GM19467 (cell line): ENCODE data around the gene BCL2L13.

Source experiments
- ATAC-seq: cut with Tn5 transposase; IDR thresholded peaks from one replicate; pipeline ENCODE4 v1.9.1; 2021; ENCODE audit warnings: mild to moderate bottlenecking, moderate library complexity; ENCODE audit not compliant: unreplicated experiment

BCL2L13 gene, protein sequence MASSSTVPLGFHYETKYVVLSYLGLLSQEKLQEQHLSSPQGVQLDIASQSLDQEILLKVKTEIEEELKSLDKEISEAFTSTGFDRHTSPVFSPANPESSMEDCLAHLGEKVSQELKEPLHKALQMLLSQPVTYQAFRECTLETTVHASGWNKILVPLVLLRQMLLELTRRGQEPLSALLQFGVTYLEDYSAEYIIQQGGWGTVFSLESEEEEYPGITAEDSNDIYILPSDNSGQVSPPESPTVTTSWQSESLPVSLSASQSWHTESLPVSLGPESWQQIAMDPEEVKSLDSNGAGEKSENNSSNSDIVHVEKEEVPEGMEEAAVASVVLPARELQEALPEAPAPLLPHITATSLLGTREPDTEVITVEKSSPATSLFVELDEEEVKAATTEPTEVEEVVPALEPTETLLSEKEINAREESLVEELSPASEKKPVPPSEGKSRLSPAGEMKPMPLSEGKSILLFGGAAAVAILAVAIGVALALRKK

GRCh38 chr22:17638432-17639246, at the start of gene BCL2L13:
Gene BCL2L13 (plus strand): TSS chr22:17638757. CDS start chr22:17655712, 16,955 bp downstream.
- ATAC-seq, result peak; percentile 81

DNA sequence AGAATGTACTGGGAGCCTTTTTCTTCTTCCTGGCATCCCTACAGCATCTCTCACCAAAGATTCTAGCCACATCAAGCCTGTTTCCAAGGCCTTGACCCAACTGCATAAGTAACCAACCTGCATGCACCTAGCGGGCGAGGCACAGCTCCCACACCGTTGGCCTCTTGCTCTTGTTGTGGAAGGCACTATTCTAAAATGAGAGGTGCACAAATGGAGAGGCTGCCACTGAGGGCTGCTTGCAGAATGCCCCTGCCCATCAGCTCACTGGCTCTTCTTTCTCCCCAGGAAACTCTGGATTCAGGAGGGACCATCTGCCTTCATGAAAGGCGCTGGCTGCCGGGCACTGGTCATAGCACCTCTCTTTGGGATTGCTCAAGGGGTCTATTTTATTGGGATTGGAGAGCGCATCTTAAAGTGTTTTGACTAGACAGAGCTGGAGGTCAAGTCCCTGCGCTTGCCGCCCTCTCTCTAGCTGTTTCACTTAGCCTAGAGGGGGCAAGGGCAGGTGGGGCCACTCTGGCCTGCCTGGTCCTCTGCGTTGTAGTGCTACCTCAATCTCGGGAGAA, 48.7 kb upstream of the BCL2L13 start:
- no peak for ATAC-seq

- ATAC-seq, result no peak
Measured at GRCh38 chr22:17590586-17590985, 48.0 kb upstream of the BCL2L13 start.

GRCh38 chr22:17592201-17592600, 46.4 kb upstream of the BCL2L13 start:
- no peak for ATAC-seq

- ATAC-seq, result no peak
Measured at GRCh38 chr22:17596226-17596625, 42.3 kb upstream of the BCL2L13 start.

- no peak for ATAC-seq
Measured at GRCh38 chr22:17597217-17597616, 41.3 kb upstream of the BCL2L13 start.

GRCh38 chr22:17598318-17598717, 40.2 kb upstream of the BCL2L13 start:
- ATAC-seq, result no peak

DNA sequence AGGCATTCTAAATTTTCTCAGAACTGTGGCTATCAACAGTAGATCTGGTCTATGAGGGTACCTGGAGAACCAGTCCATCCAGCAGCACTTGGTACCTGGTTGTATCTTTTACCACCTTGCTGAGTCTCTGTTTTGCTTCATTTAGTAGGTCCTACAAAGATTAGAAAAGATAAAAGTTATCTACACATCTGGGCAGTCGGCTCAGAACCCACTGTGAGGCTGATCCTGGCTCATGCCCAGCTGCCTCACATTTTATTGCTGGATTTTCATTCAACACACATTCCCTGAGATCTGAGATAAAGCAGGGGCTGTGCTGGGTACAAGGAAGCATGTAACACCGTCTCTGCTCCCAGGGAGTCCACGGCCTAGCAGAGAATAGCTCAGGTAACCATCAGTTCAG, 37.5 kb upstream of the BCL2L13 start:
- ATAC-seq, result no peak

DNA sequence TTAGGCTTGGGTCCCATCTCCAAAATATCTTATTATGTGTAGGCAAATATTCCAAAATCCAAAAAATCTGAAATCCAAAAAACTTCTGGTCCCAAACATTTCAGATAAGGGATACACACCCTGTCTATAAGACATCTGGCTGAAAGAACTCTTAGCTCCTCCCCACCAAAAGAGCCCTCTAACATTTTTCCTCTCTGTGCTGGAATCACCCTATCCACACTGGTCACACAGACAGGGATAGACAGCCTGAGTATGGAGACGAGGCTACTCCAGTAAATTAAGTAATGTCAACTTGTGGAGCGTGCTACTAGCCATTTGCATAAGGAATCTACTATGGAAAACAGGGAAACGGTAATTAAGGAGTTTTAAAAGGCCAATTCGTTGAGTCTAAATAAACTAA, 34.9 kb upstream of the BCL2L13 start:
- ATAC-seq, result no peak

DNA sequence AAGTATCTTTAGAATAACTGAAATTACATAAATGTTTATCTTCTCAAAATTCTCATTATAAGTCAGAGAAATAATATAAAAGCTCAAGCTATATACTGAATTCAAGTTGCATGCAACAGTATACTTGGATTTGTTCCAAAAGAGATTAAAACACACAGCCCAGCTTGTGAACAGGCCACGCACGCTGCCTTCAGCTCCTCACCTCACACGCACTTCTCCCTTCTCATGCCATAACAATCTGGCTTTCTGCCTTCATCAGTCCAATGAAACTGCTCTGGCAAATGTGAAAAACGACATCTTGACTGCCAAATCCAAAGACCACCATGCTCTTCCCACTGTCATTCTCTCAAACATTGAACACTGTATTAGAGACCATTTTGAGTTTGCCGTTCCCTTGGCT, 32.1 kb upstream of the BCL2L13 start:
- ATAC-seq, result no peak

- no peak for ATAC-seq
Measured at GRCh38 chr22:17607891-17608521, 30.6 kb upstream of the BCL2L13 start.

GRCh38 chr22:17612057-17612456, 26.5 kb upstream of the BCL2L13 start:
- ATAC-seq, result no peak

- no peak for ATAC-seq
Measured at GRCh38 chr22:17613280-17613679, 25.3 kb upstream of the BCL2L13 start.

DNA sequence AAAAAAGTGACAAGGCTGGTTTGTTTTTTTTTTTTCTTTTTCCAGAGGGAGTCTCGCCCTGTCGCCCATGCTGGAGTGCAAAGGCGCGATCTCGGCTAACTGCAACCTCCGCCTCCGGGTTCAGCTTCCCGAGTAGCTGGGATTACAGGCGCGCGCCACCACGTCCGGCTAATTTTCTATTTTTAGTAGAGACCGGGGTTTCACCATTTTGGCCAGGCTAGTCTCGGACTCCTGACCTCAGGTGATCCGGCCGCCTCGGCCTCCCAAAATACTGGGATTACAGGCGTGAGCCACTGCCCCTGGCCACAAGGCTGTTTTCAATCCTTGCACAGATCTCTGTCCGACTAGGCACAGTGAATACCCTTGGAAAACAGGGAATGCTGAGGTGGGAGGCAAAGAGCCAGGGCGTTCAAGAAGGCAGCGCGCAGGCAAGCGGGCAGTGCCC, 10.6 kb upstream of the BCL2L13 start:
- no peak for ATAC-seq

- peak; percentile 97 for ATAC-seq
Measured at GRCh38 chr22:17628406-17629172, 10.0 kb upstream of the BCL2L13 start, which contains the start of gene ATP6V1E1. Gene ATP6V1E1 (minus strand): TSS chr22:17628749. CDS start chr22:17628635, 114 bp downstream.

- no peak for ATAC-seq
Measured at GRCh38 chr22:17629173-17629489, 9.4 kb upstream of the BCL2L13 start.

GRCh38 chr22:17629641-17630040, 8.9 kb upstream of the BCL2L13 start:
- ATAC-seq, result no peak

- ATAC-seq, result no peak
Measured at GRCh38 chr22:17631076-17631565, 7.4 kb upstream of the BCL2L13 start.

GRCh38 chr22:17633217-17633997, 5.2 kb upstream of the BCL2L13 start:
- no peak for ATAC-seq
